Mononuclear cell (primary cell): ENCODE data around the gene MCF2L2. TPM values are rescaled to one million over a fixed set of nuclear protein-coding genes. Genes with fewer than 3 reads are reported as not detected.

ENCODE experiments used
- H3K27me3 ChIP-seq: 2 replicates; pipeline ENCODE4 v1.6.0; 2011; ENCODE audit warnings: low read length, control low read depth; ENCODE audit not compliant: insufficient read depth
- H3K4me1 ChIP-seq: 2 replicates; pipeline ENCODE4 v1.5.1; 2011; ENCODE audit warnings: mild to moderate bottlenecking, low read length, control low read depth; ENCODE audit not compliant: insufficient read depth
- H3K4me3 ChIP-seq: 2 replicates; pipeline ENCODE4 v1.5.1; 2011; ENCODE audit warnings: mild to moderate bottlenecking, low read length, moderate library complexity
- H3K9me3 ChIP-seq: 2 replicates; pipeline ENCODE4 v1.5.1; 2011; ENCODE audit warnings: low read depth, mild to moderate bottlenecking, control low read depth, low read length
- total RNA-seq: library from RNA; depleted of rRNA; stranded (reverse); fragments of >200 nt; gene quantifications from one replicate; pipeline ENCODE4 v1.2.3, GENCODE V29; 2012

Gene MCF2L2
- total RNA-seq, 1 donor = 2.9 TPM

DNA sequence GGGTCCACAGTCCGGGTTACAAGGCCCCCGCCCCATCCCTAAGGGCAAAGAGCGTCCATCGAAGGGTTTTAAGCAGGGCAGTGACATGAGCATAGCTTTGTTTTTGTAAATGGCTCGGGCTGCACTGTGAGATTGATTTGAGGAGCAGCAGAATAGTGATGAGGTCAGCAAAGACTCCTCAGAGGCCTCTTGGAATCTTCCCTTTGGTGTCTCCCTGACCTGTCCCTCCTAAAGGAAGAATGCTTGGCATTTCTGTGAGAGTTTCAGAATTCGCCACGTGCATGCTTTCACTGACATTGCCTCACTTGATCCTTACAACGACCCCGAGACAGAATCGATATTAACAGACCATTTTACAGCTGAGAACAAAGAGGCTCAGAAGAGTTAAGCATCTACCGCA, 286.2 kb downstream of the MCF2L2 start:
- no peaks in the 10 kb centered on the region for H3K9me3 ChIP-seq
- no peak overlapping the region for H3K4me3 ChIP-seq
- H3K27me3 ChIP-seq = peaks cover 8% of the 10 kb centered on the region
- H3K4me1 ChIP-seq = no peaks in the 10 kb centered on the region

DNA sequence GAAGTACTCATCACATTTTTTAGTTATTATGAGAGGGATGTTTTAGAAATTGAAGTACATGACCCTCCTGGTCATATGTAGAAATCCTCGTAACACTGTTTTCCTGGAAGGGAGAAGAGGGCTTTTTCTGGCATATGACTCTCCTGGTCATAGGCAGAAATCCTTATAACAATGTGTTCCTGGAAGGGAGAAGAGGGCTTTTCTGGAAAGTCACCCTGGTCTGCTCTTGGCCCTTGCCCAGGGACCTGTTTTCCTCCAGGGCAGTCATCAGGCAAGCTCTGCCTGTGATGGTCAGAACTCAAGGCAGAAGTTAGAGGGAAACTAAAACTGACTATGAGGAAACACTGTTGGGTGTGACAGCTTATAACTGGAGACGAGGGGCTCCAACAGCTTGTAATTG, 293.6 kb downstream of the MCF2L2 start:
- H3K27me3 ChIP-seq = no peaks in the 10 kb centered on the region
- no peaks in the 10 kb centered on the region for H3K4me1 ChIP-seq
- H3K9me3 ChIP-seq = peaks cover 1% of the 10 kb centered on the region
- no peak overlapping the region for H3K4me3 ChIP-seq

DNA sequence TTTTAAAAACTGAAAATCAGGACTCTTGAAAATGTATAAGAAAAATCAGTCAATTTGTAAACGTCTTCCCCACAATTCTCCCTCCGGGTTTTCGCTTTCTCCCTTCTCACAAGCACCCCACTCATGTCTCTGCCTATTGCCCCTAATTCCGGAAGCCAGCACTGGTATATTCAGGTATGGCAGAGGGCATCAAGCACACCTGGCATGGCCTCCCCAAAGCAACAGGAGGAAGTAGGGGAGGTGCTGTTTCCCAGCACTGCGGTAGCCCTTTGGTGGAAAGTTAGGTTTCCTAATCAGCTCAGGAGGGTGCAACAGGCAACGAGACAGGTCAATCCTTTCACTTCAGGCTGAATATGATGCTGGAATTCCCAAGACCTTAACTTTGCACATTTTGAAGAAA, 296.0 kb downstream of the MCF2L2 start:
- H3K4me3 ChIP-seq = no peak overlapping the region
- H3K9me3 ChIP-seq = peaks cover 12% of the 10 kb centered on the region

DNA sequence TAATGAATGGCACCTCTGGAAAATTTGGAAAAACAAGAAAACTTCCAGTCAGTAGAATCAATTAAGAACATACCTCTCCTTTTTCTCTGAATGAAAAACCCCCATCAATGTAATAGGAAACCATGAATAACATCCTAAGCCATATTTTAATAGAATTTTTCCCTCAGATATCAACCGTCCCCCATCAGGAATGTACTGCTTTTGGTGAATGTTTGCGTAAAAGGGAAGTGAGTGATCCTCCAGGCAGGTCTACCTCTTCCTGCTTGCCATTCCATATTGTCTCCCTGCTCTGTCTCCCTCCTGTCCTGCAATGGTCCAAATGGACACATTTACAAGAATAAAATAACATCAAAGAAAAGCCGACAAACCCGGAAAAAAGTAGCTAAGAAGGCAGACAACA, 296.7 kb downstream of the MCF2L2 start:
- peaks cover 12% of the 10 kb centered on the region for H3K9me3 ChIP-seq
- H3K4me1 ChIP-seq = no peaks in the 10 kb centered on the region
- H3K4me3 ChIP-seq = no peak overlapping the region
- no peaks in the 10 kb centered on the region for H3K27me3 ChIP-seq

More for the DNA sequence above, 296.0 kb downstream of the MCF2L2 start:
- H3K4me1 ChIP-seq = no peaks in the 10 kb centered on the region
- H3K27me3 ChIP-seq = no peaks in the 10 kb centered on the region

DNA sequence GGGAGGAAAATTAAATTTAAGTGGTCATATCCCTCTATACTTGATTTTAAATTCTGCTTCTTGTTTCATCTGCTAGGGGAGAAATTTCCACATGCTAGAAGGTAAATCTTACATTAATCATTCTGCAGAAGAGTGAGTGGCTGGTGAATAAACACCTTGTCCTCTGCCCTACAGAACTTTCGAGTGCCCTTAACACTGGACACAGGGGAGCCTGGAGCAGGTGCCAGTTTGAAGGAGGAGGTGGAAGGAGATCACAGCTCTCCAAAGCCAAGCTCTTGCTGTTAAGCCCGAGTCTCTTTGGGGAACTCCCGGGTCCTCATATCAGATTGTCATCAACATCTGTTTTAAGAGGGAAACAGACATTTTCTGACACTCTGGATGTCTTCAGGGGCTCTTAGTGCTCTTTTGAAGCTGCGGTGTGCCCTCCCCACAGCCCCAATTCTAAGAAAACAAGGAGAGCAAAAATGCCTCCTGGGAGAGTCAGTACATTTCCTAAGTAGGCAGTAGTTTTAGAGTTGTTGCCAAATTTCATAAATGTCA, 297.2 kb downstream of the MCF2L2 start:
- Histone ChIP-seq H3K27me3 (no peaks in the 10 kb centered on the region), H3K9me3 (peaks cover 12% of the 10 kb centered on the region), H3K4me1 (no peaks in the 10 kb centered on the region), H3K4me3 (no peak overlapping the region)

DNA sequence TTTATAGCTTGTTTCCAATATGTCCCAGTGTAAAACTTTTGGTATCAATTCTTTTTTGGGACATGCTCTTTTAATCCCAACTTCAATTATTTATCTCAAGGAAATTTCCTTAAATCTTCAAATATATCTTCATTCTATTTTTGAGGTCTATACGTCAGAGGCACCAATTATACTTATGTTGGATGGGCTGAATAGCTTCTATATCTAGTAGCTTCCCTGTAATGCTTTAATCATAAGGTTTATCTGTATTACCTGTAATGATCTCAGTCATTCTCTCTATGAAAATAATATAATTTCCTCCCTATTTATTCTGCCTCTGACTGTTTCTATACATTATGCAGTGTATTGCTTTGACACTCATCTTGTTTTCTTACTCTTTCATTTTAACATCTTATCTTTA, 299.2 kb downstream of the MCF2L2 start:
- Histone ChIP-seq H3K27me3 (peaks cover 2% of the 10 kb centered on the region), H3K4me1 (no peaks in the 10 kb centered on the region), H3K4me3 (no peak overlapping the region), H3K9me3 (peaks cover 12% of the 10 kb centered on the region)

DNA sequence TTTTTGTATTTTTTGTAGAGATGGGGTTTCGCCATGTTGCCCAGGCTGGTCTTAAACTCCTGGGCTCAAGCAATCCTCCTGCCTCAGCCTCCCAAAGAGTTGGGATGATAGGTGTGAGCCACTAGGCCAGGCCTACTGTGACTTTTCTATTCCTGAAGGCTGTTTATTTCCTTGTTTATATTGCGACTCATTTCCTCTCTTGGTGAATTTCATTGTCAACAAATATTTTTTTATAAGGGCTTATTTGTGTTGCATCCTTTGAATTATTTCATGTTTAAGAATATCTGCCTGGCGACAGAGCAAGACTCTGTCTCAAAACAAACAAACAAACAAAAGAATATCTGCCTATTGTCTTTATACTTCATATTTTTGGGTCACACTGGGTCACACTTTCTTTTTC, 299.7 kb downstream of the MCF2L2 start:
- H3K4me3 ChIP-seq = no peak overlapping the region
- peaks cover 12% of the 10 kb centered on the region for H3K9me3 ChIP-seq
- peaks cover 2% of the 10 kb centered on the region for H3K27me3 ChIP-seq
- H3K4me1 ChIP-seq = no peaks in the 10 kb centered on the region

Other genes with a start within 250 kb of the MCF2L2 start
- gene B3GNT5, start 175.4 kb downstream of the MCF2L2 start, total RNA-seq = 37.6 TPM
- 24.9 TPM for gene KLHL6, start 127.1 kb upstream of the MCF2L2 start, total RNA-seq
- gene KLHL24, start 207.0 kb upstream of the MCF2L2 start, total RNA-seq = 242 TPM